ENCODE data around the gene BIK.

GRCh38 chr22:43088984-43089717, 21.4 kb upstream of the BIK start, which contains the start of gene TTLL1:
- no peak for TF ChIP-seq RCOR1 (IDR thresholded peaks at IDR 0.05; ENCODE audit: low read length)
- no peak for TF ChIP-seq RXRA (IDR thresholded peaks at IDR 0.05; ENCODE audit: borderline replicate concordance, low read depth)
- TF ChIP-seq POLR2AphosphoS5 (IDR thresholded peaks at IDR 0.05; ENCODE audit: low read depth, low read length) = no peak
- TF ChIP-seq, protein P1, sequence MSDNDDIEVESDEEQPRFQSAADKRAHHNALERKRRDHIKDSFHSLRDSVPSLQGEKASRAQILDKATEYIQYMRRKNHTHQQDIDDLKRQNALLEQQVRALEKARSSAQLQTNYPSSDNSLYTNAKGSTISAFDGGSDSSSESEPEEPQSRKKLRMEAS (IDR thresholded peaks at IDR 0.05; ENCODE audit: low read depth) = no peak
- no peak for TF ChIP-seq CTCF (IDR thresholded peaks at IDR 0.05)
- TF ChIP-seq NFIC (IDR thresholded peaks at IDR 0.05; ENCODE audit: borderline replicate concordance) = no peak
- TF ChIP-seq EP300 (IDR thresholded peaks at IDR 0.05; ENCODE audit: borderline replicate concordance in 1 of 2, low read depth in 1 of 2, low read length in 1 of 2) = no peak
- TF ChIP-seq TAF1 (IDR thresholded peaks at IDR 0.05; ENCODE audit: borderline replicate concordance, low read depth, low read length) = peak; percentile 38; the same call in 1 of the 2 replicates
